ENCODE data around the gene GRM4. TPM values are rescaled to one million over a fixed set of nuclear protein-coding genes. Genes with fewer than 3 reads are reported as not detected.
A peak's percentile ranks its signal among the peaks of the same experiment; 100 is the strongest.

The GRM4 gene
- total and polyA plus RNA-seq, 9 of the 15 experiments (the other 6 are each of a cell fraction or from before 2014, with no cell fraction given): 0.18 TPM; not detected in 8

DNA sequence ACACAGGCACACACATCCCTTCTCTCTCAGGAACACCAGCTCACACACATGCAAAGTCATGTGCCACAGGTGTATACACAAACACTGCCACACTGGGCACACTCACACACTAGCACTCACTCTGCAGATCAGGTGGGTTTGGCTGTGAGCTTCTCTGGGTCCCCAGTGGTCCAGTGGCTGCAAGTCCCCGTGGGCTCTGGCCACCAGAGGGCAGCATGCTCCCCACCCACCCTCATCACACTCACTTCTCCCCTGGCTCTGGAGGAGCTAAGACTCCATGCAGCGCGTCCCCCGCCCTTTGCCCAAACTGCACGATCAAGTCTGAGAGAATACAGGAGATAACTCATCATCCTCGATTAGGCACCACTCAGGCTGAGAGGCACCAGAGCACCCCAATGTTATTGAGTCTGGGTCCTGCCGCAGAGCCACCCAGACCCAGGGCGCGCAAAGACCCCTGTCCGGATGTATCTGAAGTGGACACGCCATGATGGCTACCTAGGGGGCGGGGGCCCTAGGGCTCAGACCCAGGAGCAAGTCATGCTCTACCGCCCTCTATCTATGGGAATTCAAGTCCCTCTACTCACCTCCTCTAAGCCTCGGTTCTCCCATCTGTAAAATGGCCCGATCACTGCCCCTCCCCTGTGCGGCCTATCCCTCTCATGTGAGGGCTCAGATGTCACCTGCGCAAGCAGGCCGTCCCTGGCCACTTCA lies 90.5 kb downstream of the GRM4 start (continued):
- TF ChIP-seq FOSL1 (tag; conservative IDR thresholded peaks at IDR 0.05) (no peak), SPI1 (IDR thresholded peaks at IDR 0.05; ENCODE audit: borderline replicate concordance, low read depth, low read length) (peak; percentile 48; the same call in 1 of the 2 replicates), CBFA2T3 (IDR thresholded peaks at IDR 0.05) (no peak), RNF2 (IDR thresholded peaks at IDR 0.05) (no peak), KLF1 (tag; IDR thresholded peaks at IDR 0.05) (no peak), NFIC (IDR thresholded peaks at IDR 0.05) (no peak), FOXA1 (IDR thresholded peaks at IDR 0.05; ENCODE audit: borderline replicate concordance) (no peak), ZNF717 (CRISPR knock-in tag; IDR thresholded peaks at IDR 0.05) (no peak), ZNF780A (CRISPR knock-in tag; IDR thresholded peaks at IDR 0.05) (no peak), ZNF3 (CRISPR knock-in tag; IDR thresholded peaks at IDR 0.05) (0 out of 2 replicates have a peak, but pooled peaks have one; percentile 21), C11orf30 (IDR thresholded peaks at IDR 0.05; ENCODE audit: low read depth) (no peak), SOX6 (IDR thresholded peaks at IDR 0.05) (no peak)
- TF ChIP-seq, protein P1, sequence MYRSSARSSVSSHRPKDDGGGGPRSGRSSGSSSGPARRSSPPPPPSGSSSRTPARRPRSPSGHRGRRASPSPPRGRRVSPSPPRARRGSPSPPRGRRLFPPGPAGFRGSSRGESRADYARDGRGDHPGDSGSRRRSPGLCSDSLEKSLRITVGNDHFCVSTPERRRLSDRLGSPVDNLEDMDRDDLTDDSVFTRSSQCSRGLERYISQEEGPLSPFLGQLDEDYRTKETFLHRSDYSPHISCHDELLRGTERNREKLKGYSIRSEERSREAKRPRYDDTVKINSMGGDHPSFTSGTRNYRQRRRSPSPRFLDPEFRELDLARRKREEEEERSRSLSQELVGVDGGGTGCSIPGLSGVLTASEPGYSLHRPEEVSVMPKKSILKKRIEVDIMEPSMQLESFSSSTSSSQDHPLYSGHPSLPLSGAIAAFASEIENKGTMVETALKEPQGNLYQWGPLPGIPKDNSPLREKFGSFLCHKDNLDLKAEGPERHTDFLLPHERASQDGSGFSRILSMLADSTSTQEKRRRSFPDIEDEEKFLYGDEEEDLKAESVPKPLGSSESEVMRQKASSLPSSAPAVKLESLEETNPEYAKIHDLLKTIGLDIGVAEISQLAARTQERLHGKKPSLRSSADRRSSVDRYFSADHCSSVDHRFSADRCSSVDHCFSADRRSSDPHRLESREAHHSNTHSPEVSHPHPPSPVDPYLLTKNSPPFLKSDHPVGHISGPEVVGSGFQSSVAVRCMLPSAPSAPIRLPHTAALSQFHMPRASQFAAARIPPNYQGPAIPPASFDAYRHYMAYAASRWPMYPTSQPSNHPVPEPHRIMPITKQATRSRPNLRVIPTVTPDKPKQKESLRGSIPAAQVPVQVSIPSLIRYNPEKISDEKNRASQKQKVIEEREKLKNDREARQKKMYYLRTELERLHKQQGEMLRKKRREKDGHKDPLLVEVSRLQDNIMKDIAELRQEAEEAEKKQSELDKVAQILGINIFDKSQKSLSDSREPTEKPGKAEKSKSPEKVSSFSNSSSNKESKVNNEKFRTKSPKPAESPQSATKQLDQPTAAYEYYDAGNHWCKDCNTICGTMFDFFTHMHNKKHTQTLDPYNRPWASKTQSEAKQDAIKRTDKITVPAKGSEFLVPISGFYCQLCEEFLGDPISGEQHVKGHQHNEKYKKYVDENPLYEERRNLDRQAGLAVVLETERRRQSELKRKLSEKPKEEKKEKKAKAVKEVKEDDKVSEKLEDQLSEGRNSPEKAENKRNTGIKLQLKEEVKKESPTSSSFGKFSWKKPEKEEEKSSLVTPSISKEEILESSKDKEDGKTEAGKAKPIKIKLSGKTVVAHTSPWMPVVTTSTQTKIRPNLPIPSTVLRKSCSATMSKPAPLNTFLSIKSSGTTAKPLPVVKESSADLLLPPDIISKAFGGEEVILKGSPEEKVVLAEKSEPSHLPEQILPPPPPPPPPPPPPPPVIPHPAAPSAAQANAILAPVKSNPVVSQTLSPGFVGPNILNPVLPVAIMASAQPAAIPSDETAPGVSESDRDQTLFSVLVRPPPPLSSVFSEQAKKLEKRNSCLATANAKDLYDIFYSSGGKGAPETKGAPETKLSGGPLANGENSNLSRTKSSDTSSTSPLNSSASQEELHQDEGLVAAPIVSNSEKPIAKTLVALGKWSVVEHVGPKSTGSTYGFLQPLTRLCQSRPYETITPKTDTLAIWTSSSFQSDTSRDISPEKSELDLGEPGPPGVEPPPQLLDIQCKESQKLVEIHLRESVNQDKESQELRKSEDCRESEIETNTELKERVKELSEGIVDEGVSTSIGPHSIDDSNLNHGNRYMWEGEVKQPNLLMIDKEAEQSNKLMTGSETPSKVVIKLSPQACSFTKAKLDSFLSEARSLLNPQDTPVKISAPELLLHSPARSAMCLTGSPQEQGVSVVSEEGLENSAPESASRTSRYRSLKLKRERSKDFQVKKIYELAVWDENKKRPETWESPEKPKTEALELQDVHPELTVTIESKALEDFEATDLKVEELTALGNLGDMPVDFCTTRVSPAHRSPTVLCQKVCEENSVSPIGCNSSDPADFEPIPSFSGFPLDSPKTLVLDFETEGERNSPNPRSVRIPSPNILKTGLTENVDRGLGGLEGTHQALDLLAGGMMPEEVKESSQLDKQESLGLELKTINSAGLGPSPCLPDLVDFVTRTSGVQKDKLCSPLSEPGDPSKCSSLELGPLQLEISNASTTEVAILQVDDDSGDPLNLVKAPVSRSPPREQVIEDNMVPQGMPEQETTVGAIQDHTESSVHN (IDR thresholded peaks at IDR 0.05; ENCODE audit: borderline replicate concordance in 1 of 2, low read depth in 1 of 2): no peak
- TF ChIP-seq, protein P2, sequence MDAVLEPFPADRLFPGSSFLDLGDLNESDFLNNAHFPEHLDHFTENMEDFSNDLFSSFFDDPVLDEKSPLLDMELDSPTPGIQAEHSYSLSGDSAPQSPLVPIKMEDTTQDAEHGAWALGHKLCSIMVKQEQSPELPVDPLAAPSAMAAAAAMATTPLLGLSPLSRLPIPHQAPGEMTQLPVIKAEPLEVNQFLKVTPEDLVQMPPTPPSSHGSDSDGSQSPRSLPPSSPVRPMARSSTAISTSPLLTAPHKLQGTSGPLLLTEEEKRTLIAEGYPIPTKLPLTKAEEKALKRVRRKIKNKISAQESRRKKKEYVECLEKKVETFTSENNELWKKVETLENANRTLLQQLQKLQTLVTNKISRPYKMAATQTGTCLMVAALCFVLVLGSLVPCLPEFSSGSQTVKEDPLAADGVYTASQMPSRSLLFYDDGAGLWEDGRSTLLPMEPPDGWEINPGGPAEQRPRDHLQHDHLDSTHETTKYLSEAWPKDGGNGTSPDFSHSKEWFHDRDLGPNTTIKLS (IDR thresholded peaks at IDR 0.05; ENCODE audit: borderline replicate concordance, low read depth): no peak
- TF ChIP-seq, protein P3, sequence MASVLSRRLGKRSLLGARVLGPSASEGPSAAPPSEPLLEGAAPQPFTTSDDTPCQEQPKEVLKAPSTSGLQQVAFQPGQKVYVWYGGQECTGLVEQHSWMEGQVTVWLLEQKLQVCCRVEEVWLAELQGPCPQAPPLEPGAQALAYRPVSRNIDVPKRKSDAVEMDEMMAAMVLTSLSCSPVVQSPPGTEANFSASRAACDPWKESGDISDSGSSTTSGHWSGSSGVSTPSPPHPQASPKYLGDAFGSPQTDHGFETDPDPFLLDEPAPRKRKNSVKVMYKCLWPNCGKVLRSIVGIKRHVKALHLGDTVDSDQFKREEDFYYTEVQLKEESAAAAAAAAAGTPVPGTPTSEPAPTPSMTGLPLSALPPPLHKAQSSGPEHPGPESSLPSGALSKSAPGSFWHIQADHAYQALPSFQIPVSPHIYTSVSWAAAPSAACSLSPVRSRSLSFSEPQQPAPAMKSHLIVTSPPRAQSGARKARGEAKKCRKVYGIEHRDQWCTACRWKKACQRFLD (CRISPR knock-in tag; IDR thresholded peaks at IDR 0.05): no peak
